Measurements from ENCODE around the gene ZNF254.
A peak's percentile ranks its signal among the peaks of the same experiment; 100 is the strongest.

The ZNF254 gene

GRCh38 chr19:24101459-24102115, 14.6 kb downstream of the ZNF254 start:
- TF ChIP-seq, protein P1, sequence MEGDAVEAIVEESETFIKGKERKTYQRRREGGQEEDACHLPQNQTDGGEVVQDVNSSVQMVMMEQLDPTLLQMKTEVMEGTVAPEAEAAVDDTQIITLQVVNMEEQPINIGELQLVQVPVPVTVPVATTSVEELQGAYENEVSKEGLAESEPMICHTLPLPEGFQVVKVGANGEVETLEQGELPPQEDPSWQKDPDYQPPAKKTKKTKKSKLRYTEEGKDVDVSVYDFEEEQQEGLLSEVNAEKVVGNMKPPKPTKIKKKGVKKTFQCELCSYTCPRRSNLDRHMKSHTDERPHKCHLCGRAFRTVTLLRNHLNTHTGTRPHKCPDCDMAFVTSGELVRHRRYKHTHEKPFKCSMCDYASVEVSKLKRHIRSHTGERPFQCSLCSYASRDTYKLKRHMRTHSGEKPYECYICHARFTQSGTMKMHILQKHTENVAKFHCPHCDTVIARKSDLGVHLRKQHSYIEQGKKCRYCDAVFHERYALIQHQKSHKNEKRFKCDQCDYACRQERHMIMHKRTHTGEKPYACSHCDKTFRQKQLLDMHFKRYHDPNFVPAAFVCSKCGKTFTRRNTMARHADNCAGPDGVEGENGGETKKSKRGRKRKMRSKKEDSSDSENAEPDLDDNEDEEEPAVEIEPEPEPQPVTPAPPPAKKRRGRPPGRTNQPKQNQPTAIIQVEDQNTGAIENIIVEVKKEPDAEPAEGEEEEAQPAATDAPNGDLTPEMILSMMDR (IDR thresholded peaks at IDR 0.05; ENCODE audit: low read depth, low read length), result no peak
- no peak for DNase-seq (ENCODE audit: extremely low read depth, low read depth)

DNA sequence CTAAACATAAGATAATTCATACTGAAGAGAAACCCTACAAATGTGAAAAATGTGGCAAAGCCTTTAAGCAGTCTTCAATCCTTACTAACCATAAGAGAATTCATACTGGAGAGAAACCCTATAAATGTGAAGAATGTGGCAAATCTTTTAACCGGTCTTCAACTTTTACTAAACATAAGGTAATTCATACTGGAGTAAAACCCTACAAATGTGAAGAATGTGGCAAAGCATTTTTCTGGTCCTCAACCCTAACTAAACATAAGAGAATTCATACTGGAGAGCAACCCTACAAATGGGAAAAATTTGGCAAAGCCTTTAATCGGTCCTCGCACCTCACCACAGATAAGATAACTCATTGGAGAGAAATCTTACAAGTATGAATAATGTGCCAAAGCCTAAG, 40.6 kb downstream of the ZNF254 start:
- TF ChIP-seq, protein P1 (IDR thresholded peaks at IDR 0.05; ENCODE audit: low read depth, low read length), result no peak
- DNase-seq (ENCODE audit: extremely low read depth, low read depth), result no peak

GRCh38 chr19:24140099-24140498, 53.1 kb downstream of the ZNF254 start:
- TF ChIP-seq, protein P1 (IDR thresholded peaks at IDR 0.05; ENCODE audit: low read depth, low read length), result no peak
- DNase-seq (ENCODE audit: extremely low read depth, low read depth), result peak; percentile 42

- DNase-seq (ENCODE audit: extremely low read depth, low read depth), result no peak
- TF ChIP-seq, protein P1 (IDR thresholded peaks at IDR 0.05; ENCODE audit: low read depth, low read length), result no peak
Measured at GRCh38 chr19:24140591-24140990, 53.6 kb downstream of the ZNF254 start.

DNA sequence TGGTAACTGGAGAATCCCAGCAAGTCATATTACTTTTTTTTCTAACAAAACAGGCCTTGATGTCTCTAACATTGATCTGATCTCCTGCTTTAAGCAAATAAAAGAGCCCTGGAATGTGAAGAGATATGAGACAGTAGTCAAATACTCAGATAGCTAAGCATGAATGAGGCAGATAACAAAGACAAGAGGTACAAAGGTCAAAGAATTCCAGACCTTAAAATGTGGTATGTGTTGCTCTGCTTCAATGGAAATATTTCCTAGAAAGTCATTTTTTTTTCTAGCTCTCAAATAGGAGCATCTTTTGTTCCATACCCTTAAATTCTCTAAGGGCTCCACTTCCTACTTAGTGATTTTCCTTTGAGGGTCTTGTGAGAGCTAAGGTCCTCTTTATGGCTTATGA, 54.6 kb downstream of the ZNF254 start:
- no peak for DNase-seq (ENCODE audit: extremely low read depth, low read depth)
- TF ChIP-seq, protein P1 (IDR thresholded peaks at IDR 0.05; ENCODE audit: low read depth, low read length), result no peak

- TF ChIP-seq, protein P1 (IDR thresholded peaks at IDR 0.05; ENCODE audit: low read depth, low read length), result no peak
- no peak for DNase-seq (ENCODE audit: extremely low read depth, low read depth)
Measured at GRCh38 chr19:24142771-24143170, 55.8 kb downstream of the ZNF254 start.

DNA sequence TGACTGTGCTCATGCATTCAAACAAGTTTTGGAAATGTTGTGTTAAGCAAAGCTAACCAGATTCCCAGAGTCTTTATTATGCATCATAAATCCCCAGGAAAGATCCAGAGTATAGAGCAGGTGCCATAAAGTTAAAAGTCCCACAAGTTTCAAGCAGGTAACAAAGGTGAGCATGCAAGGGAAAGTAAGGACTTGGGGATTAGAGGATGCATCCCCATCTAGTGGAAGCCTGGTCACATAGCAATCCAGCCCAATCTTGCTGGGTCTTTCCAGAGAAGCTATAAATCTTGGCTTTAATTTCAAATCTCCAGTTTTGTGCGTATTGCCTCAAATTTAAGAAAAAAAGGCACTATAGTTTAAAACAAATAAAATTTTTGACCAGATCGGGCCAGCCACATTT, 72.7 kb downstream of the ZNF254 start:
- TF ChIP-seq, protein P1 (IDR thresholded peaks at IDR 0.05; ENCODE audit: low read depth, low read length), result peak; percentile 25
- DNase-seq (ENCODE audit: extremely low read depth, low read depth), result no peak

Measured in AG09319 (cell line).